ENCODE measurements around the gene KLHL21.

Gene KLHL21

GRCh38 chr1:6546326-6546725, 56.3 kb downstream of the KLHL21 start:
- DNase-seq: no peak

- no peak for DNase-seq
Measured at GRCh38 chr1:6545276-6546112, 57.2 kb downstream of the KLHL21 start.

- DNase-seq: no peak
Measured at GRCh38 chr1:6544831-6545230, 57.8 kb downstream of the KLHL21 start.

All from retina (tissue), 1 donor.